LoVo (cell line): Measurements from ENCODE around the gene TRPM2.
"Not testable (repeated sequence)": the region's sequence is repeated elsewhere in the genome, so short reads cannot be mapped to it uniquely, and the experiment has no call there.

Experiments used
- DNase-seq: peaks from one replicate; pipeline ENCODE4 v3.0.0-alpha.2; 2016; ENCODE audit warnings: low spot score

The TRPM2 gene

DNA sequence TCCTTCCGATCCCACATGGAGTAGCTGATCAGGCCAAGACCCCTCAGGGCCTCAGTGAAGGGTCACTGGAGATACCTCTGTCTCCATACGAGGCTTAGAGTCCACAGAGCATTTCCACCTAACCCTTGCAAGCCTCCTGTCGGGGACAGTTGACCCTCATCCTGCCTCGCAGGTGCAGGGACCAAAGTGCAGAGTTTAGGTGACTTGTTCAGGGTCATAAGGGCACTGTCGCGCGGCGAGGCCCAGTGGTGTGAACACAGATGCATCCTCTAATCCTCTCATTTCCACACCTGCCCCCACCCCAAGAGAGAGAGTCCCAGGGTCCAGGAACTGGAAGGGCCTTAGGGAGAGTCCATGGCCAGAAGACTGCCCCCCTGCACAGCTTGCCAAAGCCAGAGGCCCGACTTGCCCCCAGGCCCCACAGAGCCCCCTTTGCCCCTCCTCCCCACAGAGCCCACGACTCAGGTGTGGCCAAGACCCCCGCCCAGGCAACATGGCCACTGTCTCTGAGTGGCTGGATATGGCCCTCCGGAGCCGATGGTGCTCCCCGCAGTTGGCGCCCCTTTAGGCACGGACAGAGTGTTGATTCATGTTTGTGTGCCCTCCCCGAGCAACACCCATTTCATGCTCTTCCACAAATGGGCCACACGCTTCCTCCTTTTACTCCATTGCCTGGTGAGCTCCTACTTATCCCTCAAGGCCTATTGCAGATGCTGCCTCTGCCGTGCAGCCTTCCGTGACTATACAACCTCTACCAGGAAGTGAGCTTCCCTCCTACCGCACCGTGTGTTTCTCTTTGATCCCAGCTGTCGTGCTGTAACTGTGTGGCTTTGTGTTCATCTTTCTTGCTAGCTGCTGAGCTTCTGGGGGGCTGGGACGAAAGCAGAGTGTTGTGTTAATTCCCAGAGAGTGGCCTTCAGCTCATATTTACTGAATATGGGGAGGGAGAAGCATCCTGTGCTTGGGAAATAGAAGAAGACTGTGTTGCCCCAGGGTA is 1.7 kb downstream of the TRPM2 start:
- no peak for DNase-seq

GRCh38 chr21:44356160-44356559 is 2.7 kb downstream of the TRPM2 start:
- no peak for DNase-seq

DNA sequence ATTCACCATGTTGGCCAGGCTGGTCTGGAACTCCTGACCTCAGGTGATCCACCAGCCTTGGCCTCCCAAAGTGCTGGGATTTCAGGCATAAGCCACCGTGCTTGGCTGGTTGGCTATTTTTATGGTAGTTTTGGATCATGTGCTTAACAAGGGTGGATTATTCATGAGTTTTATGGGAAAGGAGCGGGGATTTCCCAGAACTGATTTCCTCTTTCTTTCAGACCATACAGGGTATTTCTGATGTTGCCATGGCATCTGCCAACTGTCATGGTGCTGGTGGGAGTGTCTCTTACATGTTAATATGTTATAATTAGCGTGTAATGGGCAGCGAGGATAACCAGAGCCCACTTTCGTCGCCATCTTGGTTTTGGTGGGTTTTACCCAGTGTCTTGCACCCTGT is 3.2 kb downstream of the TRPM2 start:
- no peak for DNase-seq

GRCh38 chr21:44357064-44357837 is 3.8 kb downstream of the TRPM2 start:
- no peak for DNase-seq

DNA sequence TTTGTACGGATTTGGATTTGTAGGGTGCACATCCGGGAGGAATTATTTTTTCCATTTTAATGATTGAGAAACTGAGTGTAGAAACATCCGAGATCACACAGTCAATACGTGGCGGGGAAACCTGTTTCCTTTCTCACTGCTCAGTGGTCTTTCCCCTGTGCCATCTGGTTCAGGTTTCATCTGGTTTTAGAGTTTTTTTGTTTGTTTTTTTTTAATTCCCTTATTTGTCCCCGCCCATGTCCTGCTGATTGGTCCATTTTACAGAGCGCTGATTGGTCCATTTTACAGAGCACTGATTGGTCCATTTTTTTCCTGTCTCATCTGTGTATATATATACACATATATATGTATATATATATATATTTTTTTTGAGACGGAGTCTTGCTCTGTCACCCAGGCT is 6.0 kb downstream of the TRPM2 start:
- no peak for DNase-seq

DNA sequence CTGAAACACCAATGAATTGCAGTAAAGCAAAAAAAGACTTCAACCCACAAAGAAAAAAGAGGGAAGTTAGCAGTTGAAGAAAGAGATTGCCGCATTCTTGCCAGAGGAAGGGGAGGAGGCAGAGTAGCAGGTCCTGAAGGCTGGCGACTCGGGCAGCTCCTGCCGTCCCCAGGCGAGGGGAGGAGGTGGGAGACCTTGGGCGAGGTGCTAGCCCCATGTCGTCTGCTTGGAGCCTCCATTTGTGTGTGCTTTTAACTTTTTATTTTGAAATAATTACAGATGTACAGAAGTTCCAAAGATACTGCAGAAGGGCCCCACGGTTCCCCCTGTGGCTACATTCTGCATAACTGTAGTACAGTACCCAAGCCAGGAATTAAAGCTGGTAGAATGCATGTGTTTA is 6.7 kb downstream of the TRPM2 start:
- no peak for DNase-seq

DNA sequence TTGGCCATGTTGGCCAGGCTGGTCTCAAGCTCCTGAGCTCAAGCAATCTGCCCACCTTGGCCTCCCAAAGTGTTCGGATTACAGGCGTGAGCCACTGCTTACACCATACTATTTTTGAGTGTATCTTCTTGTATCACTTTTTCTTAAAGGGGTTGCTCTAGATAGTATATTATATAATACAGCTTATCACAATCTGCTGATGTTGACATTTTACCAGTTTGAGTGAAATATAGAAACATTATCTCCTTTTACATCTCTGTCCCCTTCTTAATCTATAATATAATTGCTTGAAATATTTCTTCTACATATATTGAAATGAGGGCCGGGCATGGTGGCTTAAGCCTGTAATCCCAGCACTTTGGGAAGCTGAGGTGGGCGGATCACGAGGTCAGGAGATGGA is 8.5 kb downstream of the TRPM2 start:
- DNase-seq, result not testable (repeated sequence)

DNA sequence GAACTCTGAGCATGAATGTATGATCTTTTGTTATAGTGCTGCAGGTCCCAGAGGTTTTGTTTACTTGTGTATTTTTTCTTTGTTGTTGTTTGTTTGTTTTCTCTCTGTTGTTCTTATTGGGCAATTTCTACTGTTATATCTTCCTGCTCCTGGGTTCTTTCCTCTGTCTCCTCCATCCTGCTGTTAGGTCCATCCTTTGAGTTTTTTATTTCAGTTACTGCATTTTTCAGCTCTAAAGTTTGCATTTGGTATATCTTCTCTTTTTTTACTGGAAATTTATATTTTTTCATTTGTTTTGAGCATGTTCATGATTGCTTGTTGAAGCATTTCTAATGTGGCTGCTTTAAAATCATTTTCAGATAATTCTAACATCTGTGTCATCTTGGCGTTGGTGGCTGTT is 9.9 kb downstream of the TRPM2 start:
- no peak for DNase-seq

- DNase-seq, result no peak
These were observed 11.0 kb downstream of the TRPM2 start for GRCh38 chr21:44364151-44365053.

GRCh38 chr21:44365251-44365966 is 12.0 kb downstream of the TRPM2 start:
- no peak for DNase-seq

DNA sequence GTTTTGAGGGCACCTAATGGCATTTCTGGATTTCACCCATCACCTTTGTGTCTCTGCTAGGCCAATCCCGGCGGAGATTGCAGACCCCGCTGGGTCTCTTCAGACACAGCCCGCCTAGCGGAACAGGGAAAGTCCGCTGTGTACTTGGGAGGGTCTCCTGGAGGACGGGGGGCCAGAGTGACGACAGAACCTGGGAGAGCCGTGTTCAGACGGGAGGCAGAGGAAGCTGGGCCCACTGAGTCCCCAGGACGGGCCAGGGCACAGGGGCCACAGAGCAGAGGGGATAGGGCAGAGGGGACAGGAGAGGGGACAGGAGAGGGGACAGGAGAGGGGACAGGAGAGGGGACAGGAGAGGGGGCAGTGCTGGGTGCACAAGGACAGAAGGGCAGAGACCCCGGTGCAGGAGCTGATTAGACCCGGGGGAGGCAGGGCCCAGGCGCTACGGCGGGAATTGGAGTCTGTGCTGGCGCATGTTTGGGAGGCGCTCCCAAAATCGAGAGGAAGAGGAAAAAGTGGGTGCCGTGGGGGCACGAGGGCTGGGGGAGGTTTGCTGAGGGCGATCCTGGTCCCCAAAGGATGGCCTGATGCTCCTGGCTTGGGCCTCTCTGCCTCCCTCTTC is 12.7 kb downstream of the TRPM2 start:
- no peak for DNase-seq

DNA sequence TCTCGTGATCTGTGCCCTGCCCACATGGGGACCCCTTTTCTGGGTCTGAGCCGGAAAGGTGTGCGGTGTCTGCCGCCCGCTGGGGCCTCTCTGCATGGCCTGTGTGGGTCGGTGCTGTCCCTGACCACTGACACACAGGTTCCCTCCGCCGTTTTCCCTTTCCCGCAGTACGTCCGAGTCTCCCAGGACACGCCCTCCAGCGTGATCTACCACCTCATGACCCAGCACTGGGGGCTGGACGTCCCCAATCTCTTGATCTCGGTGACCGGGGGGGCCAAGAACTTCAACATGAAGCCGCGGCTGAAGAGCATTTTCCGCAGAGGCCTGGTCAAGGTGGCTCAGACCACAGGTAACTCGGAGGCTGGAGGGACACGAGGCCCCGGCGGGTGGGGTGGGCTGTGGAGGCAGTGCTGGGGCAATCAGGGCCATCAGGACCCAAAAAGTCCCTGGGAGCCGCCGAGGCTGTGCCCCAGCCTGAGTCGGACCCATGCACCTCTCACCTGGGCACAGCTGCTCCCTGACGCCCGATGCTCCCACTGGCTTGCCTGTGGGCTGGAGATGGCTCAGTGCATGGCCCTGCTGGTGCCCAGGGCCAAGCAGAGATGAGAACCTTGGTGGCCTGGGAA is 13.3 kb downstream of the TRPM2 start:
- DNase-seq, result no peak

GRCh38 chr21:44368711-44369446 is 15.5 kb downstream of the TRPM2 start:
- no peak for DNase-seq

DNA sequence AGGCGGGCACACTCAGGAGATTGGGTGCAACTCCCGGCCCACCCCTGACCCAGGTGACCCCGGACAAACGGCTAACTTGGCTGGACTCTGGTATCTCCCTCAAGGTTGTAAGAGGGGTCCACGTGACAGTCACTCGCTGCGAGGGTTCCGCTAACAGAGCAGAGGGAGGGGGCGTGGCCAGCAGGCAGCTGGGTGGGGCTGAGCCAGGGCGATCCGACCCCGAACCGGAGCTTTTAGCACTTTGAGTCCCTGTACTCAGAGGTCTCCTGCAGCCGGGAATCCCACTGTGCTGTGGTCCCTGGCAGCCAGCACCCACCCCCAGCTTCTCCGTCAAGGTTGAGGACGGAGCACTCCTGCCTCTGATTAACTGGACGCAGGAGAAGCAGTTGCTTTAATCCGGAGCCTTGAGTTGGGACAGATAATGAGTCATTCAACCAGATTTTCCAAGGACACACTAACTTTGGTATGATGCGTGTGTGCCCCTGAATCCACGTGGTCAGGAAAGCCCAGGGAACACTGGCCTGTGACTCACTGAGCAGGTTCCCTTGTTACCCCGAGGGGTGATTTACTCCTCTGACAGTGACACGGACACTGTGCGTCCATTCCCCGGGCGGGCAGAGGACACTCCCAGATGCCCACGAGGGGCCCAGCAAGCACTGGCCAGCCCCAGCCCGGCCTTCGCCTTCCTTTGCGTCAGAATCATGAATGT is 16.8 kb downstream of the TRPM2 start:
- DNase-seq, result peak; percentile 15

DNA sequence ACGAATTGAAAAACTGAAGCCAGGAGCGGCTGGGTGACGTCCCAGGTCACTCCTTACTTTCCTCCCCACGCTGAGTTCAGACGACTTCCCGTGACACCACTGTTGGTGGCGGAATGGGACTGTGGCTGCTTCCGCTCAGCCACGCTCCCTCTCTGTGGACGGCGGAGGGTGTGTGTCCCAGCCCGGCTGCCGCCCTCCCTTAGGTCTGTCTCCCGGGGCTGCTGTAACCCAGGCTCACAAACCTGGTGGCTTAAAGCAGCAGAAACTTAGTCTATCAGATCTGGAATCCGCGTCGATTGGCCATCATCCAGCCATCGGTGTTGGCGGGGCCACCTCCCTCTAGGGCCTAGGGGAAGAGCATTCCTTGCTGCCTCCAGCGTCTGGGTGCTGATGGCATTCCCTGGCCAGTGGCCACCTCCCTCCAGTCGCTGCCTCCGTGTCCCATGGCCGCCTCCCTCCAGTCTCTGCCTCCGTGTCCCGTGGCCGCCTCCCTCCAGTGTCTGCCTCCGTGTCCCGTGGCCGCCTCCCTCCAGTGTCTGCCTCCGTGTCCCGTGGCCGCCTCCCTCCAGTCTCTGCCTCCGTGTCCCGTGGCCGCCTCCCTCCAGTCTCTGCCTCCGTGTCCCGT is 17.5 kb downstream of the TRPM2 start:
- DNase-seq, result no peak

DNA sequence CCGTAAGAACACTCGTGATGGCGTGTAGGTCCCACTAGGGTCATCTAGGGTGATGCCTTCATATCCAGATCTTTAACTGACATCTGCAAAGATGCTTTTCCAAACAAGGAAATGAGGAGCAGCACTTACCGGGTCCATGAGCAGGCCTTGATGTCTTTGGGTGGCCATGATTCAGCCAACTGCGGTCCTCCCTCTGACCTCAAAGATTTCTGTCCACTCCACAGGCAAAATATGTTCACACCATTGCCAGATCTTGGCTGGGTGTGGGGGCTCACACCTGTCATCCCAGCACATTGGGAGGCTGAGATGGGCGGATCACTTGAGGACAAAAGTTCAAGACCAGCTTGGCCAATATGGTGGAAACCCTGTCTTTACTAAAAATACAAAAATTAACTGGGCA is 18.2 kb downstream of the TRPM2 start:
- DNase-seq, result no peak

DNA sequence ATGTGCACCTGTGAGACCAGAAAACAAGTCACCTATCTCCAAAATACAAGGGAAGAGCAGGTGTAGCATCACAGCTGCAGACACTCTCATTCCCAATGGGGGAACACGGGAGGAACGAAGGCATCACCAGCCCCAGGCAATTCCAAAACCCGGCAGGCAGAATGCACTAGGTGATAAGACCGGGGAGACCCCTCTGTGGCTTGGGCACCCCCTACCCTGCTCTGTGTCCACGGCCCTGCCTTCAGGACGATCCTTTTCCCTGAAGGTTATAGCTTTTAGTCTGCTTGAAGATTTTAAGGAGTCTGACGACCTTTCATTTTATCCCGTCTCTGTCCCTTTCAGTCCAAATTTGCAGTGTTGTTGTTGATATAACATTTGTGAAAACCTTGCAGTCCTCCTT is 19.2 kb downstream of the TRPM2 start:
- no peak for DNase-seq

DNA sequence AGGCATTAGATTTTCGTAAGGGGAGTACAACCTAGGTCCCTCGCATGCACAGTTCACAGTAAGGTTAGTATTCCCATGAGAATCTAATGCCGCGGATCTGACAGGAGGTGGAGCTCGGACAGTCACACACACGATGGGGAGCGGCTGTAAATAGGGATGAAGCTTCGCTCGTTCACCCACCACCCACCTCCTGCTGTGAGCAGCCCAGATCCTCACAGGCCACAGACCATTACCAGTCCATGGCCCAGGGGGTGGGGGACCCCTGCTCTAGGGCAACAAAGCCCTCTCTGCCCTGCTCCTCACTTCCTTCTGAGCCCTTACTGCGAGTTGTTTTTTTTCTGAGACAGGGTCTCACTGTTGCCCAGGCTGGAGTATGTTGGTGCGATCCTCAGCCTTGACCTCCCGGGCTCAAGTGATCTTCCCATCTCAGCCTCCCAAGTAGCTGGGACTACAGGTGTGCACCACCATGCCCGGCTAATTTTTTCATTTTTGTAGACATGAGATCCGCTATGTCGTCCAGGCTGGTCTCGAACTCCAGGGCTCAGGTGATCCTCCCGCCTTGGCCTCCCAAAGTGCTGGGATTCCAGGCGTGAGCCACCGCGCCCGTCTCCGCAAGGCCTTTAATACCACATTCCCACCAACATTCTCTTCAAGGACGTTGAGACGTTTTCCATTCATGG is 21.3 kb downstream of the TRPM2 start:
- no peak for DNase-seq
